ENCODE data around the gene SLMAP. TPM values are rescaled to one million over a fixed set of nuclear protein-coding genes. Genes with fewer than 3 reads are reported as not detected.

SLMAP gene
- polyA plus RNA-seq, 1 of the 3 experiments (the other 2 are of a cell fraction), result 10.5 TPM

- Histone ChIP-seq H3K4me2 (no peak overlapping the region), H3K9me2 (no peaks in the 10 kb centered on the region), H3K4me1 (ENCODE audit: control insufficient read depth in 1 of 2, insufficient read depth in 2 of 2, low read depth in 1 of 2, low read length in 1 of 2) (no peaks in the 10 kb centered on the region), H4K20me1 (ENCODE audit: insufficient read depth) (no peaks in the 10 kb centered on the region), H2AFZ (ENCODE audit: low read depth) (no peak overlapping the region), H3K79me2 (ENCODE audit: insufficient read depth) (no peaks in the 10 kb centered on the region), H3F3A (replicated peaks; ENCODE audit: insufficient read depth) (peaks cover 18% of the 10 kb centered on the region), H3K9me3 (no peaks in the 10 kb centered on the region), H3K27ac (ENCODE audit: low read depth in 2 of 2, low read length in 1 of 2) (no peak overlapping the region), H3K36me3 (replicated peaks in 1 of 2; ENCODE audit: control insufficient read depth in 1 of 2, insufficient read depth in 2 of 2, low read length in 1 of 2) (peaks cover 0 to 18% of the 10 kb centered on the region in 2 experiments), H3K9ac (no peak overlapping the region), H3K4me3 (ENCODE audit: low read depth in 2 of 2, low read length in 1 of 2) (no peak overlapping the region), H3K27me3 (ENCODE audit: insufficient read depth) (no peaks in the 10 kb centered on the region)
- ChIA-PET POLR2A (no interaction called here), CTCF (no interaction called here)
- TF ChIP-seq, protein P1, sequence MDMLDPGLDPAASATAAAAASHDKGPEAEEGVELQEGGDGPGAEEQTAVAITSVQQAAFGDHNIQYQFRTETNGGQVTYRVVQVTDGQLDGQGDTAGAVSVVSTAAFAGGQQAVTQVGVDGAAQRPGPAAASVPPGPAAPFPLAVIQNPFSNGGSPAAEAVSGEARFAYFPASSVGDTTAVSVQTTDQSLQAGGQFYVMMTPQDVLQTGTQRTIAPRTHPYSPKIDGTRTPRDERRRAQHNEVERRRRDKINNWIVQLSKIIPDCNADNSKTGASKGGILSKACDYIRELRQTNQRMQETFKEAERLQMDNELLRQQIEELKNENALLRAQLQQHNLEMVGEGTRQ (IDR thresholded peaks at IDR 0.05; ENCODE audit: borderline replicate concordance, low read depth, low read length), result no peak
- TF ChIP-seq, protein P2, sequence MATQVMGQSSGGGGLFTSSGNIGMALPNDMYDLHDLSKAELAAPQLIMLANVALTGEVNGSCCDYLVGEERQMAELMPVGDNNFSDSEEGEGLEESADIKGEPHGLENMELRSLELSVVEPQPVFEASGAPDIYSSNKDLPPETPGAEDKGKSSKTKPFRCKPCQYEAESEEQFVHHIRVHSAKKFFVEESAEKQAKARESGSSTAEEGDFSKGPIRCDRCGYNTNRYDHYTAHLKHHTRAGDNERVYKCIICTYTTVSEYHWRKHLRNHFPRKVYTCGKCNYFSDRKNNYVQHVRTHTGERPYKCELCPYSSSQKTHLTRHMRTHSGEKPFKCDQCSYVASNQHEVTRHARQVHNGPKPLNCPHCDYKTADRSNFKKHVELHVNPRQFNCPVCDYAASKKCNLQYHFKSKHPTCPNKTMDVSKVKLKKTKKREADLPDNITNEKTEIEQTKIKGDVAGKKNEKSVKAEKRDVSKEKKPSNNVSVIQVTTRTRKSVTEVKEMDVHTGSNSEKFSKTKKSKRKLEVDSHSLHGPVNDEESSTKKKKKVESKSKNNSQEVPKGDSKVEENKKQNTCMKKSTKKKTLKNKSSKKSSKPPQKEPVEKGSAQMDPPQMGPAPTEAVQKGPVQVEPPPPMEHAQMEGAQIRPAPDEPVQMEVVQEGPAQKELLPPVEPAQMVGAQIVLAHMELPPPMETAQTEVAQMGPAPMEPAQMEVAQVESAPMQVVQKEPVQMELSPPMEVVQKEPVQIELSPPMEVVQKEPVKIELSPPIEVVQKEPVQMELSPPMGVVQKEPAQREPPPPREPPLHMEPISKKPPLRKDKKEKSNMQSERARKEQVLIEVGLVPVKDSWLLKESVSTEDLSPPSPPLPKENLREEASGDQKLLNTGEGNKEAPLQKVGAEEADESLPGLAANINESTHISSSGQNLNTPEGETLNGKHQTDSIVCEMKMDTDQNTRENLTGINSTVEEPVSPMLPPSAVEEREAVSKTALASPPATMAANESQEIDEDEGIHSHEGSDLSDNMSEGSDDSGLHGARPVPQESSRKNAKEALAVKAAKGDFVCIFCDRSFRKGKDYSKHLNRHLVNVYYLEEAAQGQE (IDR thresholded peaks at IDR 0.05; ENCODE audit: low read depth, low read length), result no peak
- no peak for TF ChIP-seq POLR2AphosphoS5 (IDR thresholded peaks at IDR 0.05; ENCODE audit: low read depth, low read length)
- TF ChIP-seq RAD21 (IDR thresholded peaks at IDR 0.05; ENCODE audit: low read length), result no peak
- no peak for TF ChIP-seq TCF12 (IDR thresholded peaks at IDR 0.05)
- no peak for TF ChIP-seq MEF2A (IDR thresholded peaks at IDR 0.05; ENCODE audit: borderline replicate concordance, low read depth)
- TF ChIP-seq RFX5 (IDR thresholded peaks at IDR 0.05; ENCODE audit: low read length), result no peak
- TF ChIP-seq, protein P3, sequence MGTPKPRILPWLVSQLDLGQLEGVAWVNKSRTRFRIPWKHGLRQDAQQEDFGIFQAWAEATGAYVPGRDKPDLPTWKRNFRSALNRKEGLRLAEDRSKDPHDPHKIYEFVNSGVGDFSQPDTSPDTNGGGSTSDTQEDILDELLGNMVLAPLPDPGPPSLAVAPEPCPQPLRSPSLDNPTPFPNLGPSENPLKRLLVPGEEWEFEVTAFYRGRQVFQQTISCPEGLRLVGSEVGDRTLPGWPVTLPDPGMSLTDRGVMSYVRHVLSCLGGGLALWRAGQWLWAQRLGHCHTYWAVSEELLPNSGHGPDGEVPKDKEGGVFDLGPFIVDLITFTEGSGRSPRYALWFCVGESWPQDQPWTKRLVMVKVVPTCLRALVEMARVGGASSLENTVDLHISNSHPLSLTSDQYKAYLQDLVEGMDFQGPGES (IDR thresholded peaks at IDR 0.05; ENCODE audit: low read depth, low read length), result no peak
- TF ChIP-seq NRF1 (IDR thresholded peaks at IDR 0.05; ENCODE audit: low read depth, low read length), result no peak
- TF ChIP-seq JUND (IDR thresholded peaks at IDR 0.05), result no peak
- TF ChIP-seq RCOR1 (IDR thresholded peaks at IDR 0.05; ENCODE audit: low read length), result no peak
- TF ChIP-seq ELF1 (IDR thresholded peaks at IDR 0.05), result no peak
- no peak for TF ChIP-seq TEAD4 (IDR thresholded peaks at IDR 0.05; ENCODE audit: borderline replicate concordance, insufficient read depth)
- TF ChIP-seq FOXM1 (IDR thresholded peaks at IDR 0.05; ENCODE audit: low read depth), result no peak
- no peak for TF ChIP-seq RXRA (IDR thresholded peaks at IDR 0.05; ENCODE audit: borderline replicate concordance, low read depth)
- no peak for TF ChIP-seq SIN3A (IDR thresholded peaks at IDR 0.05; ENCODE audit: borderline replicate concordance, low read depth, low read length)
- TF ChIP-seq FOXJ3 (CRISPR knock-in tag; IDR thresholded peaks at IDR 0.05), result no peak
- no peak for TF ChIP-seq EP300 (IDR thresholded peaks at IDR 0.05; ENCODE audit: borderline replicate concordance in 1 of 2, low read depth in 1 of 2, low read length in 1 of 2)
- TF ChIP-seq, protein P4, sequence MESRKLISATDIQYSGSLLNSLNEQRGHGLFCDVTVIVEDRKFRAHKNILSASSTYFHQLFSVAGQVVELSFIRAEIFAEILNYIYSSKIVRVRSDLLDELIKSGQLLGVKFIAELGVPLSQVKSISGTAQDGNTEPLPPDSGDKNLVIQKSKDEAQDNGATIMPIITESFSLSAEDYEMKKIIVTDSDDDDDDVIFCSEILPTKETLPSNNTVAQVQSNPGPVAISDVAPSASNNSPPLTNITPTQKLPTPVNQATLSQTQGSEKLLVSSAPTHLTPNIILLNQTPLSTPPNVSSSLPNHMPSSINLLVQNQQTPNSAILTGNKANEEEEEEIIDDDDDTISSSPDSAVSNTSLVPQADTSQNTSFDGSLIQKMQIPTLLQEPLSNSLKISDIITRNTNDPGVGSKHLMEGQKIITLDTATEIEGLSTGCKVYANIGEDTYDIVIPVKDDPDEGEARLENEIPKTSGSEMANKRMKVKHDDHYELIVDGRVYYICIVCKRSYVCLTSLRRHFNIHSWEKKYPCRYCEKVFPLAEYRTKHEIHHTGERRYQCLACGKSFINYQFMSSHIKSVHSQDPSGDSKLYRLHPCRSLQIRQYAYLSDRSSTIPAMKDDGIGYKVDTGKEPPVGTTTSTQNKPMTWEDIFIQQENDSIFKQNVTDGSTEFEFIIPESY (IDR thresholded peaks at IDR 0.05; ENCODE audit: borderline replicate concordance, low read depth), result no peak
- WGBS (ENCODE audit: low lambda C conversion rate), result 96% methylated on average over 6 of the region's 6 CpGs
- no peak for DNase-seq
Measured at GRCh38 chr3:57851304-57851703, 95.2 kb downstream of the SLMAP start.

Data from SK-N-SH (cell line).